NT2/D1 (cell line): ENCODE data around the gene SLC2A14.
"Not testable (repeated sequence)": the region's sequence is repeated elsewhere in the genome, so short reads cannot be mapped to it uniquely, and the experiment has no call there.

ENCODE experiments used
- SUZ12 ChIP-seq: IDR thresholded peaks from 2 replicates; pipeline ENCODE4 v1.6.1; 2011; ENCODE audit not compliant: insufficient read length, insufficient read depth; ENCODE audit errors: extremely low read depth
- YY1 ChIP-seq: IDR thresholded peaks from 2 replicates; pipeline ENCODE4 v1.6.1; 2011; ENCODE audit not compliant: insufficient read length, insufficient read depth
- ZNF274 ChIP-seq: IDR thresholded peaks from 2 replicates; pipeline ENCODE4 v1.6.1; 2011; ENCODE audit warnings: mild to moderate bottlenecking, low read depth, low read length

DNA sequence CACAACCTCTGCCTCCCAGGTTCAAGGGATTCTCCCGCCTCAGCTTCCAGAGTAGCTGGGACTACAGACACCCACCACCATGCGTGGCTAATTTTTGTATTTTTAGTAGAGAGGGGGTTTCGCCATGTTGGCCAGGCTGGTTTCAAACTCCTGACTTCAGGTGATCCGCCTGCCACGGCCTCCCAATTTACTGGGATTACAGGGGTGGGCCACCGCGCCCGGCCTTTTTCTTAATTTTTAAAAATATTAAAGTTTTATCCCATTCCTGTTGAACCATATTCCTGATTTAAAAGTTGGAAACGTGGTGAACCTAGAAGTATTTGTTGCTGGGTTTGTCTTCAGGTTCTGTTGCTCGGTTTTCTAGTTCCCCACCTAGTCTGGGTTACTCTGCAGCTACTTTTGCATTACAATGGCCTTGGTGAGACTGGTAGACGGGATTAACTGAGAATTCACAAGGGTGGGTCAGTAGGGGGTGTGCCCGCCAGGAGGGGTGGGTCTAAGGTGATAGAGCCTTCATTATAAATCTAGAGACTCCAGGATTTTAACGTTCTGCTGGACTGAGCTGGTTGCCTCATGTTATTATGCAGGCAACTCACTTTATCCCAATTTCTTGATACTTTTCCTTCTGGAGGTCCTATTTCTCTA is 83.7 kb downstream of the SLC2A14 start, which contains the start of gene NANOG:
- TF ChIP-seq ZNF274, YY1, SUZ12: not testable (repeated sequence)
